Cardiac fibroblast (primary cell): ENCODE measurements around the gene VANGL1.

ENCODE experiments used
- DNase-seq, 2 donors: peaks; one replicate each; pipeline versions ENCODE4 v3.0.0 to v3.0.0-alpha.2; 2010; ENCODE audit warnings: low read depth in 2 of 2
- H3K4me3 ChIP-seq, 2 donors: replicated peaks in 1 of 2; 1 replicate in 1 of 2; 2 replicates in 1 of 2; pipeline ENCODE4 v1.5.1; 2011; ENCODE audit warnings: low read depth in 2 of 2, low read length in 2 of 2, mild to moderate bottlenecking in 2 of 2, moderate library complexity in 1 of 2
- CTCF ChIP-seq: IDR thresholded peaks from one replicate; pipeline ENCODE4 v1.5.1; 2011; ENCODE audit warnings: low read depth, mild to moderate bottlenecking, low read length, inconsistent platforms

VANGL1 gene

GRCh38 chr1:115694805-115695204 is 53.0 kb downstream of the VANGL1 start:
- no peak for DNase-seq
- no peak for TF ChIP-seq CTCF

GRCh38 chr1:115697619-115698018 is 55.8 kb downstream of the VANGL1 start:
- no peak overlapping the region for H3K4me3 ChIP-seq
- no peak for TF ChIP-seq CTCF
- no peak for DNase-seq

More at GRCh38 chr1:115694805-115695204, 53.0 kb downstream of the VANGL1 start:
- no peak overlapping the region for H3K4me3 ChIP-seq

GRCh38 chr1:115701090-115701489 is 59.3 kb downstream of the VANGL1 start:
- TF ChIP-seq CTCF, result no peak
- no peak for DNase-seq
- H3K4me3 ChIP-seq, result no peak overlapping the region

GRCh38 chr1:115702959-115703358 is 61.2 kb downstream of the VANGL1 start:
- DNase-seq, result no peak
- TF ChIP-seq CTCF, result no peak
- no peak overlapping the region for H3K4me3 ChIP-seq

DNA sequence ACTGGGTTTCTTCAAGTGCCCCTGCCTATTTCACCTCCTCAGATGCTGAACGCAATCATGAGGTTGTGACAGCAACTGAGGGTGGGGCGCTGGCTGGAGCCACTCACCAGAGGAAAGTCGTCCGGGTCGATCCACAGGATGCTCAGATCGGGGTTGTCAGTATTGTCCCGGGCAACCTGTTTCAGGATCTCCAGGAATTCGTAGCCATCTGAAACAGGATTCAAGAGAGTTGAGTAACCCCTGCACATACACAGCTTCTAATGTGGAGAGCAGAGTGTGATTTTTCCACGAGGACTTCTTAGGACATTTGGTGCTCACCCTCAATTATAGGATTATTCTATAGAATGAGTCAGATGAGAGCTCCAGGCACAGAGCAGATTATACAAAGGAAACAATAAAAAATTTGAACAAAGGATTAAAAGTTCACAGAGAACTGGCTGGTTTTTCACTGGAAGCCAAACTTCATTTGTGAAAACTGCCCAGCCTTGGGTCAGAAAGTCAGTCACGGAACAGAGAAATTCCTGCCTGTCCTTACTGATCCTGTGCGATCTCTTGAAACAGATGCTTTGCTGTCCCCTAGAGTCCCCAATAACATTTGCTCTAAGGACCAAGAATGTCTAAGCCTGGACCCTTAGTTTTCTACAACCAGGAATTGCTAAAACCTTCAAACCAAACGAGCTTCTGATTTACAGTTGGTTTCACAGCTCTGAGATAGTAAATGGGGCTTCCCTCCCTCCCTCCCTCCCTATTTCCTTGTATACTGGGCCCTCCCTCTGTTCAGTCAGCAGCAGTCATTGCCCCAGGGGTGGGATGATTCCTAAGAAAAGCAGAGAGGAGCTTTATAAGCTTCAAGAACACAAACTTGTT is 63.5 kb downstream of the VANGL1 start:
- no peak for DNase-seq
- H3K4me3 ChIP-seq, result no peak overlapping the region
- TF ChIP-seq CTCF, result no peak

GRCh38 chr1:115705963-115706362 is 64.2 kb downstream of the VANGL1 start:
- TF ChIP-seq CTCF, result no peak
- DNase-seq, result no peak
- H3K4me3 ChIP-seq, result no peak overlapping the region
